Activated T-cell treated with anti-CD3 and anti-CD28 coated beads for 48 hours (primary cell): ENCODE measurements around the gene SLC4A1.

Source experiments
- DNase-seq: peaks from one replicate; pipeline ENCODE4 v3.0.0-alpha.2; 2020; ENCODE audit warnings: low read depth

SLC4A1 gene

DNA sequence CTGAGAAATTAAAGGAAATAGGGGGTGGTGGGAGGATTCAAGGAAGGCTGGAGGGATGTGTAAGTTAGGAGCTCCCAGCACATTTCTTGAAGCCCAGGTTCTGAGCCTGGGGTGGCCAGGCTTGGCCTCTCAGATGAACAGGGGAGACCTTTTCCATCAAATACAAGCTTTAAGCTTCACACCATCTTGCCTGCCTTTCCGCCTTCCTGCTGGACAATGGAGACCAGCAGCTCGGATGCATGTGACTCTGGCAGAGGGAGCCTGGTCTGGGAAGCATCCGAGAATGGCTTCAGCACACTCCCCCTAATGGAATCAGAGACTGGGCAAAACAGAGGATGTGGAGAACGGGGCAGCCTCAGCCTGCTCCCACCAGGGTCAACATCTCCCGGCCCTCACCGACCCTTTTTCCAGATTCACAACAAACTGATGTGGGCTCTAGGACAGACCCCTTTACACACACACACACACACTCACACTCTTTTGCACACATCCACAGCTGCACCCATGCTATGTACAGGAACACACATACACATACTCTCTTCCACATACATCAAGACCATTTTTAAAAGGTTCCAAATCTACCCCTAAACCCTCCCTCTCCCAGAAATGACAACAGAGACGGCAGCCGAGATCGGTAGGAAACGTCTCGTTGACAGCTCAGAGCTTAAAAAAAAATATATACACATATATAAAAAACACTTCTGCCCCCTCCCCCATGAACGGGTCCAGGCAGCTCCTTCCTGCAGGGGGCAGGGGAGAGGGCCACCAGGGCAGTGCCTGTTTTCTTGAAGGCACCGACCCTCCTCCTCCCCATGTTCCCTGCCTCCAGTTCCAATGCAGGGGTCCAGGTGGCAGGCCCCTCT lies 61.7 kb downstream of the SLC4A1 start:
- no peak for DNase-seq

DNA sequence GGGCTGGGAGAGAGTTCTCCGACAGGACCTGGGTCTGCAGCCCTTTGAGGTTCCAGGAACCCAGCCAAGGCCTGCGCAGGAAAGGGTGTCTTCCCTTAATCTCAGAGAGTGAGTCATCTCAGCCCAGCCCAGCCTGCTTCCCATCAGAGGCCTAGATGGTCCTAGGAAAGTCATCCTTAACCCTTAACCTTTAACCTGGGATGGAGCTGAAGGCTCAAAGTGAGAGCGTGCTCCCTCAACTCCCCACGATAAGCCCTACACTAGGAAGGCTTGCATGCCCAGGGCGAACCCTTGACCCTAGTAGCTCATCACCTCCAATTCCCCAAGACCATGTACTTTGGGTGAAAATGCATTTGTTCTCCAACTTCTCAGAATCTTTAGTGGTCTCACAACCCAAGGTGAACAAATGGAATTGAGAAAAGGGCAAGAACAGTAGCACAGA lies 63.5 kb downstream of the SLC4A1 start:
- no peak for DNase-seq

DNA sequence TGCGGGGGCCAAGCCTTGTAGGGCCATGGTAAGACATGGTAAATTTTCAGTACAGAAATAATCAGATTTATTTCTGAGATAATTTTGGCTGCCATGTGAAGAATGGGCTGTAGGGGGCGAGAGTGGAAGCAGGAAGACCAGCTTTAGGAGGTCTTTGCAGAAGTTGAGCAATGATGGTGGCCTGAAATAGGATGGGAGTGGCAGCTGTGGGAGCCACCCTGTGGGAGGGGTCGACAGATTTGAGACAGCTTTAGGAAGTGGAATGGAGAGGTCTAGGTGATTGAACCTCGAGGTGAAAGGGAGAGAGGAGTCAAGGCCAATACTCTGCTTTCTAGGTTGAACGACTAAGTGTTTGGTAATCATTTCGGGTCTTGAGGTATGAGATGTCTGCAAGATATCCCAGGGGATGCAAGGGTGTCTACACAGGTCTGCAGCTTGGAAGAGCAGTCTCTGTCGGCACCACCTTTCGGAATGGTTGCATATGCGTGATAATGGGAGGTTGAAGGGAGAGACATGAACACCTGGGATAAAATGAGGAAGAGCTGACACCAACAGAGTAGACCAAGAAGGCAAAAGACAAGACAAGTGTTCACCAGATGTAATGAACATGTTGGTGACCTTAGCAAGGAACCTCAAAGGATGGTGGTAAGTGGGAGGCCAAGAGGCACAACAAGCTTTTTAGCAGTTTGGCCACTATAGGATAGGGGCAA lies 64.0 kb downstream of the SLC4A1 start:
- DNase-seq = no peak

DNA sequence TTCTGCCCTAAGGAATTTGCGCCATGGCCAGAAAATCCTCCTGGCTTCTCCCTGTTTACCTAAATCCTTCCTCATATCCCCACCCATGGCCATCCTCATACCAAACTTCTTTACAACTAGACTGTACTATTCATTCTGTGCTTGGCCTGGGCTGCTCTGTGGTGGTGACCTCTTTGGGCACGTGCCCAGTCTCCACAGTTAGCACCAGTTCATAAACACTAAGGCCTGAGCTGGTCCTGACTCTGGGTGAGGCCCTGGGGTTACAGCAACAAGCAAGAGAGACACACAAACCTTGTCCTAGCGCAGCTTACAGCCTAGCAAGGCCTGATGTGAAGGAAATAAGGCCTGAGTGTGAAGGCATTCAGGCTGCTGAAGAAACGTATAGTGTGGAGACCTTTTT lies 65.2 kb downstream of the SLC4A1 start:
- no peak for DNase-seq

DNA sequence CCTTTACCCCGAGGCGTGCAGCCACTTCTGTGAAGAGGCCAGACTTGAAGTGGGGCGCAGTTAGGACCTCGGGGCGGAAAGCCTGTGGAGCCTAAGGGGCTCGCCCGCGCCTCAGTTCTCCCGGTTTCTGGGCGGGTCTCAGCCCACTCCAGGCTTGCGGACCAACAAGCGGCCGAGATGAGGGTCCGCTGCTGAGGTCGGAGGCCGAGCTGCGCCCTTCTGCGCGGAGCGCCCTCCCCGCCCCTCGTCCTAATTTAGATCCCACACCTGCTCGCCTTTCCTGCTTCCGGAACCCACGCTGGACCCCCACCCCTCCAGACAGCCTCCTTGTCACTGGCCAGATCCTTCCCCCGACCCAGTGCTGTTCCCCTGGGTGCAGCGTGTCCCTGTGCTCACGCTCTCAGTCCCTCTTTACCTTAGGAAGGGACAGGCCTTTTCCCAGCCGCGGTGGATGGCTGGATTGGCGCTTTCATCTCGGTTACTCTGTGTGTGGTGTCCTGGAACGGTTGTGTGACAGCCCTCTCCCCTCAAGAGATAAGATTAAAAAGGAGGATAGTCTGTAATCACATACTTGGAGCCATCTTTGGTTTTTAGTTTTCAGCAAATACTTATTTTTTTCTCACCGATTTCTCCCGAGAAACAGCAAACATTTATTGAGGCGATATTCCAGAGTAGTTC lies 67.3 kb downstream of the SLC4A1 start:
- DNase-seq = no peak

DNA sequence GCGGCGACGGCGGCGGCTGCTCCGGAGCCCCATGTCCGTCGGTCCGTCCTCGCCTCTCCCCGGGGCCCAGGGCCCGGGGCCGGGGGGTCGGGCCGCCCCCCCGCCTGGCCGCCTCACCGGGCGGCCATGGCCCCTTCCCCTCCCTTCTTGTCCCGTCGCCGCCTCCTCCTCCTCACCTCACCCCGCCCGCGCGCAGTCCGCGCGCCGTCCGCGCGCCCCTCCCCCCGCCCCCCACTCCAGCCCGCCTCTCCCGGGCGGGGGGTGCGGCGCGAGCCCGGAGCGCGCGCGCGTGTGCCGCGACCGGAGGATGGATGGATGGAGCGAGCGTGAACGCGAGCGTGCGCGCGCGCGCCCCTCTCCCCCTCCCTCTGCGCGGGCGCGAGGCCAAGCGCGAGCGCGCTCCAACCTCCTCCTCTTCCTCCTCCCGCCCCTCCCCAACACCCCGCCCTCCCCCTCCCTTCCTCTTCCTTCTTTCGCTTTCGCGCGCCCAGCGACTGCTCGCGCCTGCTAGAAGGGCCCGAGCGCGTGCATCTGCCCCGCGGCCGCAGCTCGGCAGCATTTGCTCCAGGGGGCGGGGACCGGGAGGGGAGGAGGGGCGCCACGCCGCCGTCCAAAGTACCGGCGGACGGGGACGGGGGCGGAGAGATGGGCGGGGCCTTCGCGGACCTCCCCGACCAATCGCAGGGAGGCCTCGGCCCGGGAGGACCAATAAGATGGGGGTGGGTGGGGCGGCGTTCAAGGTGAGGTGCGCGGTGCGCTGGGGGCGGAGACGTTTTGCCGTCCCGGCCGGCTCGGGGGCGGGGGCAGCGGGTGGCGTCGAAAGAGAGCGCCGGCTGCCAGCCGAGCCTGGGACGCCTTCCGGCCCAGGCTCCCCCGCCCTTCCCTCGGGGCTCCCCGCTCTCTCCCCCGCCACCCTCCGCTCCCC lies 68.1 kb downstream of the SLC4A1 start, which contains the start of gene ATXN7L3:
Gene ATXN7L3 (minus strand): TSS at position 332 of the 925 bp plus-strand sequence. CDS start 1,814 bp downstream, outside the sequence.
- DNase-seq = peak; percentile 100

DNA sequence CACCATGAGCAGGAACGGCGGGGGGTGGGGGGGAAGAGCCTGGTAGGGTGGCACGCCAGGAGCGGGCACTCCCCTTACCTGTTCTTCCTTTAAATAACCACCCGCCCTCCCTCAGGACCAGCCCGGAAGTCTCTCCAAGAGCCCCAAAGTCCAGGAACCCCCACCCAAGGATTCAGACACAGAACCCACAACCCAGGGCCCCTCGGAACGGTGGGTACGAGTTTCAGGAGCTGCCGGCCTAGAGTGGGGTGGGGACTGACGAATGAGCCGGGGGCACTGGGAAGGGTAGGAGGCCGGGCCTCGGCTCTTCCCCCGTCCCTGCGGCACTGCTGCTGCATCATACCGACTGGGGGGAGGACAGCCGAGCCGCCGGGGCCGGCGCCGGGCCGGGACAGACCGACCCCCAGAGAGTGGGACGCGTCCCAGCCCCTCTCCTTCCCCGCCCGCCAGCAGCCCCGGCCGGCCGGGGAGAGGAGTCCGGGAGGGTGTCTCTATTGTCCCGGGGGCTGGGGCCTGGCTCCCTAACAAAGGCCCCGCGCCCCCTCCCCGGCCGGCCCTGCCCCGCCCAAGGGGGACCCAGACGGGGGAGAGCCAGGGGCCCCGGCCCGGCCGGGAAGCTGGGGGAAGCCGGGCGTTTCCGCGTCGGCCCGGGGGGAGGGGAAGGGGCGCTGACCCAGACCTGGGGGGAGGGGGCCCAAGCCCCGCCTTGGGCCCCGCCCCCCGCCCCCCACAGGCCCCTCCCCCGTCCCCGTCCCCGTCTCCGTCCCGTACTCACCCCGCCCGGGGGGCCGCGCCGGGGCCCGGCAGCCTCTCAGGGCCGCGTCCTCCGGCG lies 69.0 kb downstream of the SLC4A1 start:
- peak; percentile 54 for DNase-seq
